Stimulated activated CD8-positive, alpha-beta memory T cell treated with anti-CD3 and anti-CD28 coated beads, Interleukin-7, amount 100 ng/mL, for 24 hours (primary cell): ENCODE measurements around the gene UBAC1.
"Not testable (repeated sequence)": the region's sequence is repeated elsewhere in the genome, so short reads cannot be mapped to it uniquely, and the experiment has no call there.

ENCODE experiments used
- DNase-seq: peaks from one replicate; pipeline ENCODE4 v3.0.0-alpha.2; 2020; ENCODE audit warnings: low read depth

UBAC1 gene

DNA sequence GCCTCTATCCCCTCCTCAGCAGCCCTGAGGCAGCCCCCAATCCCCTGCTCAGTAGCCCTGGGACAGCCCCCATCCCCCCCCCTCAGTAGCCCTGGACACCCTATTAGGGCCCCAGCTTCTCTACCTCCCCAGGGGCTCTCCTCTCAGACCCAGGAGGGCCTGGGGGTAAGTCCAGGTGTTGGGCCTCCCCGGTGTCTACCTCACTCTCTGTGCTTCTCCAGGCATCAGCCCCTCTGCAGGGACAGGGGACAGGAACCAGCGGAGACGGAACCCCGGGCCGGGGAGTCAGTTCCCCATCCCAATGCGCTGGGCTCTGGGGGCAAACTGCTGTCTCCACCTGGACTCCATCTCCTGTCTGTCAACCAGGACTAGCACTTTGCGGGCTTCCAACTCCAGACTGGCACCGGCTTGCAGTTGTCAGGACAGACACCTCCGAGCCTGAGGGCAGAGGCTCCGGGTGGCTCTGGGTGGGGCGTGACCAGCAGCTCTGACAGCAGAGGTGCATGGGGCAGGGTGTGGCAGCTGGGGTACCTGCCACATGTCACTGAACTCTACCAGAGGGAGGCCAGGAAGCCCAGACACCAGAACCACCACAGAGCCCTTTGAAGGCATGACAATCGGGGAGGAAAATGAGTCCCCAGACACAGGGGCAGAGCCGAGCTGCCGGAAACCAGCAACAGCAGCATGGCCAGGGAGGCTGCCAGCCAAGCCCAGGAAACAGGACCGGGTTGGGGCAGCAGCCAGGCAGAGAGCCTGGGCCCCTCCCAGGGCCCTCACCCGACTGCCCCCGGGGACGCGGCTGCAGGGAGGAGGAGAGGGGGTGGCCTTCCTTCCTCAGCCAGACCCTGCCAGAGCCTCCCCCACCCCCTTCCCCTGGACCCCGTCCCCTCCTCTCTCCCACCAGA lies 17.7 kb upstream of the UBAC1 start:
- no peak for DNase-seq

DNA sequence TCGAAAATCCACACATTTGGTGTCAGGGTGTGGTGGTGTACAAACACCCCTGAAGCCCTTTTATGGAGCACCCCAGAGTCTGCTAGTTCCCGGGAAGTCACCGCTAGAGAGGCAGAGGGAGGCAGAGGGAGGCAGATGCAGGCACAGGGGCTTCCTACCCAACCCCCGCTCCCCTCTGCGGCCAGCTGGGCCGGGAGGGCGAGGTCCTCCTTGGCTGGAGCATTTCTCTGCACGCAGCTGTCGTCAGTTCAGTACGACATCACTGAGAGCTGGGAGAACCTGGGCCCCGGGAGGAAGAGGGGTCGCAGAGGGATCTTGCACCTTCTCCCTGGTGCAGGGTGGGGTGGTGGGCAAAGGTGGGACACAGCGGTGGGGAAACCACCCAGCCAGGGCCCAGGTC lies 15.8 kb upstream of the UBAC1 start:
- no peak for DNase-seq

DNA sequence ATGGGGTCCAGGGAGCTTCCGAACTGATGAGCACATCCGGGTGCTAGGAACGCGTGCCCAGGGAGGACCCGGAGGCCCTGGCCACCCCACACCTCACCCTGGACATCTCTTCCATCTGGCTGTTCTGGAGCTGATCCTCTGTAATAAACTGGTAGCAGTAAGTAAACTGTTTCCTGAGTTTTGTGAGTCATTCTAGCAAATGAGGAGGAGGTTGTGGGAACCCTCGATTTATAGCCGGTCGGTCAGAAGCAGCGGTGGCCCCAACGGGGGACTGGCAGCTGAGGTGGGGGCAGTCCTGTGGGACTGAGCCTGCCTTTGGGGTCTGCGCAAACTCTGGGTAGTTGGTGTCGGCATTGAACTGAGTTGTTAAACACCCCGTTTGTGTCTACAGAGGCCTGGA lies 15.4 kb upstream of the UBAC1 start:
- no peak for DNase-seq

DNA sequence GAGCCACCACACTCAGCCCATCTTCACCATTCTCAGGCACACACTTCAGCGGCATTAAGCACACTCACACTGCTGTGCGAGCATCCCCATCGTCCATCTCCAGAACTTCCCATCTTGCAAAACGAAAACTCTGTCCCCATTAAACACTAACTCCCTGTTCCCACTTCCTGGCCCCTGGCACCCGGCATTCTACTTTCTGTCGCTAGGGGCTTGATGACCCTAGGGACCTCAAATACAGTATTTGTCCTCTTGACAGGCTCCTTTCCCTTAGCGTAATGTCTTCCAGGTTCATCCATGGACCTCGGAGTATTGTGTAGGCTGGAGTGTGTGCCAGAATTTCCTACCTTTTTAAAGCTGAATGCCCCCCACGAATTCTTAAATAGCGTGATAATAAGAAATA lies 14.7 kb upstream of the UBAC1 start:
- no peak for DNase-seq

DNA sequence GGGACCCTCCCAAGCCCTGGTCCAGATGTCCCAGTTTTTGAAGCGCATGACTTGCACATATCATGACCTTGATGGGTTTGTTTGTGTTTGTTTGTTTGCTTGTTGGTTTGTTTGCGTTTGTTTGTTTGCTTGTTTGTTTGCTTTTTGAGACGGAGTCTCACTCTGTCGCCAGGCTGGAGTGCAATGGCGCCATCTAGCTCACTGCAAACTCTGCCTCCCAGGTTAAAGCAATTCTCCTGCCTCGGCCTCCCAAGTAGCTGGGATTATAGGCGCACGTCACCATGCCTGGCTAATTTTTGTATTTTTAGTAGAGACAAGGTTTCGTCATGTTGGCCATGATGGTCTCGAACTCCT lies 13.0 kb upstream of the UBAC1 start:
- no peak for DNase-seq

DNA sequence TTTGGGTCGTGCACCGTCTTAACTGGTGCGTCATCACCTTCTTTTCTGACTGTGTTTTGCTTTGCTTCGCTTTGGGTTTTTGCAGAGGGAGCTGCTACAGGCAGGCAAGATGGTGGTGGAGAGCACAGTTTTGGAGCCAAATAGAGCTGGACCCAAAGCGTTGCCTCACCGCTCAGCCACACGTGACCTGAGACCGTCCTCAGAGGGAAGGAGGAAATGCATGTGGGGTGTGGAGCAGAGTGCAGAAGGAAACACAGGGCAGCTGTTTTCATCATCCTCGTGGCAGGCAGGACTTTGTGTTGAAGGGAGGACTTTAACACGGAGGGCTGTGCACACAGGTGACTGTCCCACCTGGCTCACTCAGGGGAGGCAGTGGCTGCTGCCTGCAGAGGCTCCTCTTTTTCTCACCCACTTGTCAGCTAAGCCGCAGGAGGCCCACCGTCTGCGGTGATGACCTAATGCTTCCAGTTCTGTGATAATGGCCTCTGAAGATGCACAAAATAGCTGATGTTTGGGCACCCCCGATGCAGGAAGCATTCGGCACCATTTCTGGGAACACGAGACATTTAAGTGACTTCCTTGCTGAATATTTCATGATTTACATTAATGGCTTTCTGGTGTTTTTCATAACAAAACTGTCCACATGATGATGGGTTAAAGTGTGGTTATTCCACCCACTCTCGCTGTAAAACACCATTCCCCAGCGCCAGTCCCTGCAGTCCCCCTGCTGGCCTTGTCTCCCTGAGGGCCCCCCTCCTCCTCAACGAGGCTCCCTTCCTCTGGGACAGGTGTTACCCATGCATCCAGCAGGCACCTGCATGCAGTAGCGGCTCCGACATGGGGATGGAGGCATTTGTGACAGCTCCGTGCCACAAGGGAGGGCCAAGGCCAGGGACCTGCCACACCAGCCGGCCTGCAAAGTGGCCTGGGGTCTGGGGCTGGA lies 12.4 kb upstream of the UBAC1 start:
- DNase-seq = no peak

DNA sequence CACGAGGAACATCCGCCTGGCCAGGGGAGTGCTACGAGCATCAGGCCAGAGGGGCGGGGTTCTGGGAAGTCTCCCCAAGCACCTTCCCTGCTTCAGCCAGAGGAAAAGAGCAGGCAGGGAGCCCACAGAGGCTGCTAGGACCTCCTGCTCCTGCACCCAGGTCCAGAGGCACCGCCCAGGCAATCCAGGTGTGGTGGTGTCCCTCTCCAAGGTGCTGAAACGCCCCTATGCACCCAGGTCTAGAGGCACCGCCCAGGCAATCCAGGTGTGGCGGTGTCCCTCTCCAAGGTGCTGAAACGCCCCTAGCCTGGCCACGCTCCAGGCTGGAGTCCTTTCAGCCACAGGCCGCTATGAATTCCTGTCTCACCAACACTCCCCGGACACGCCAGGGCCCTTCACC lies 10.7 kb upstream of the UBAC1 start:
- DNase-seq = no peak

DNA sequence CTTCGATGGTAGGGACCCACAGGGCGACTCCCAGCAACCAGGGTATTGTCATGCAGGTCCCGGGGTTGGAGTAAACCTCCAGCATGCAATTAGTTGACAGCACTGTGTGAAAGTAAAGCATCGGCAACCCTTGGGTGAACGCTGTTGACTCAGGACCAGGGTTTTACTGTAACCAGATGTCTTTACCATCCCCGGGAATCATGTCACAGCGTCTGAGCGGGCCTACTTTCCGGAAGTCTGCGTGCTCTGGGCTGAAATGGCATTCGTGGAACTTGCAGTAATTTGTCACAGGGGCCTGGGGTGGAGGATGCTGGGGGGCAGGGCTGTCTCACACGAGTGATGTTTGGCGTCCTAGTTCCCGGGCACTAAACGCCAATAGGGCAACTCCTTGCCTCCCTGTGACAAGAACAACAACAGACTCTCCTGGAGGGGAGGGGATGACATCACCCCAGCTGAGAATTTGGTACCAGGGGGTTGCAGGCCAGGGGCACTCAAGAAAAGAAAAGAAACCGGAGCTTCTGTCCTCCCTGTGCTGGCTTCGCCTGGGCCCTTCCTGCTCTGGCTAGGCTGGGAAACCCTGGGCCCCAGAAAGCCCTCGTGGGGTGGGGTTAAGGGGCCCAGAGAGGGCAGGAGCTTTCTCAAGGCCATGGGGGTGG lies 10.1 kb upstream of the UBAC1 start:
- DNase-seq = no peak

DNA sequence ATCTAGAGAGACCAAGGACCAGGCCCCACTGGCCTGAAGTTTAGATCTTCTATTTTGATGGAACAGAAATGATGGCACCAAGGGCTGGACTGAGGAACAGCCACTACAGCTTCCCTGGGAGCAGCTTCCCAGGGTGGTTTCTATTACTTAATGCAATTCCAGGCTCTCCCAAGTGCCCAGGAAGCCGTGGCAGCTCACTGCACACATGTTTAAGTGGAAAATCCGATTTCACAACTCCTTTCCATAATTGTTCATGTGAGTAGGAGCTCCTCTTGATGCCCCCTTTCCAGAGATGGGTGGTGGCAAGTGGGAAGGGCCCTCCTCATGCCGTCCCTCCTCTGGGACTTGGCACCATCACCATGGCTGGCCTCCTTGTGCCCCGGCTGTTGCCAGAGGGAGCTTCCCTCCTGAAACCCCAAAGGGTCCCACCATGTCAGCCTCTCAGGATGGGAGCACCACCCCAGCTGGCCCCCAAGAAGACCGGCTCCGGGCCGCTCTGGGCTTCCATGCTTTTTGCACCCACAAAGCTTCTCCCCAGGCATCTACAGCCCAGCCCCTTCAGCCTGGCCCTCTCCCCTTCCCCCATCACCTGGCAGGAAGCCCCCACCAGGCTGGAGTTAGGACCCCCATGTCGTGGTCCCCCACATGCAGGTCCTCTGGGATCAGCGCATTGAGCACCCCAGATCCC lies 9.1 kb upstream of the UBAC1 start:
- no peak for DNase-seq

DNA sequence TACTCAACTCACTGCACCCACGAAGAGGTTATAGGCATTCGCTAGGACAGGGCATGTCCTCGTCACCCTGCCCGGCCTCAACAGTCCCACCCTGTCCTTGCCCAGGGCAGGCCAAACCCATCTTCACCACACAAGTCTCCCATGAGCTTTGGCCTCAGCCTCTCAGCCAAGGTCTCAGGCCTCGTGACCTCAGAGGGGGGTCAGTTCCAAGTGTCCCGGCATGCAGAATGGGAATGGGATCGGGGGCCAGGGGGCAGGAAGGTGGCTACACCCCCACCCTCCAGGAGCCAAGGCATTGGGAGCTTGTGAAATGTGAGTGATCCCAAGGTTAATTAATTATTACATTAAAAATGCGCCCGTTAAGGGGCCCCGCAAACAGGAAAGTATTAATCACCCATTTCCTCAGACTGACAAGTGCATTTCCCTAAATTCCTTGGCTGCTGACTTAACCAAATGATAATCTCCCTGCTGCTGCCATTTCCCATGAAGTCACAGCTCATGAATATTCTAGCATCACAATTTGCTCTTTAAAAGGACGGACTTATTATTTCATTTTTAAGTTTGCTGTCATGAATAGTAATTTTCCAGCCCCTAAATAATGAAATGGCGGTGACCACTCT lies 8.0 kb upstream of the UBAC1 start:
- no peak for DNase-seq

DNA sequence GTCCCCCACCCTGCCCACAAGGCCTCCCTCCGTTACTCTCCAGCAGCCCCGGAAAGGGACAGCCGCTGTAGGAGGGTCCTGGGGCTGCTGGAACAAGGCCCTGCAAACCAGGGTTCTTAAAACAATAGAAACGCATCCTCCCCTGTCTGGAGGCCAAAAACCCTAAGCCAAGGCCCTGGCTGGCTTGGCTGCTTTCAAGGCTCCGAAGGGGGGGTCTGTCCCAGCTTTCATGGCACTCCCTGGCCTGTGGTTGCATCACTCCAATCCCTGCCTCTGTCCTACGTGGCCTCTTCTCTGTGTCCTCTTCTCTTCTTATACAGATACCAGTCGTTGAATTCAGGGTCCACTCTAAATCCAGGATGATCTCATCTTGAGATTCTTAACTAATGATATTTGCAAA lies 7.4 kb upstream of the UBAC1 start:
- no peak for DNase-seq

DNA sequence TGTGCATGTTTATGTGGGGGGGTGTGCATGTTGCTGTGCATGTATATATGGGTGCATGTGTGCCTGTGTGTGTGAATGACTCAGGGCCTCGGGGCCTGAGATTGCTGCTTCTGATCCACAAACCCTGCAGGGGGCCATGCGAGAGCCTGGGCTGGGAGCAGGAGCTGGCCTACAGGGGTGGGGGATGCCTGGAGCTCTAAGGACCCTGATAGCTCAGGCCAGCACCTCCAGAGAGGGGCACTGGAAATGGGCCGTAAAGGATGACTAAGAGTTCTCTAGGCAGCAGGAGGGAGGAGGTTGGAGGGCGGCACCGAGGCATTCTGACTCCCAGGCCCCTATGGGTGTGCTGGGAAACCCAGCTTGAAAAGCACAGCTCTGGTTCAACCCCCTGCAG lies 6.9 kb upstream of the UBAC1 start:
- no peak for DNase-seq

DNA sequence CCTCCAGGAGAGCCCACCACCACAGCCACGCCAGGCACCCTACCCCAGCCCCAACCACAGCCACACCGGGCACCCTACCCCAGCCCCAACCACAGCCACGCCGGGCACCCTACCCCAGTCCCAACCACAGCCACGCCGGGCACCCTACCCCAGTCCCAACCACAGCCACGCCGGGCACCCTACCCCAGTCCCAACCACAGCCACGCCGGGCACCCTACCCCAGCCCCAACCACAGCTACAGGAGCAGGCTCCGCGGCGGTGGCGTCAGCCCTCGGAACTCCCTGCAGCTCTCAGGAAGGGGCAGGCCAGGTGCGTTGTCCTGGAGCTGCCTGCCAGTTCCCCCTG lies 5.7 kb upstream of the UBAC1 start:
- not testable (repeated sequence) for DNase-seq

DNA sequence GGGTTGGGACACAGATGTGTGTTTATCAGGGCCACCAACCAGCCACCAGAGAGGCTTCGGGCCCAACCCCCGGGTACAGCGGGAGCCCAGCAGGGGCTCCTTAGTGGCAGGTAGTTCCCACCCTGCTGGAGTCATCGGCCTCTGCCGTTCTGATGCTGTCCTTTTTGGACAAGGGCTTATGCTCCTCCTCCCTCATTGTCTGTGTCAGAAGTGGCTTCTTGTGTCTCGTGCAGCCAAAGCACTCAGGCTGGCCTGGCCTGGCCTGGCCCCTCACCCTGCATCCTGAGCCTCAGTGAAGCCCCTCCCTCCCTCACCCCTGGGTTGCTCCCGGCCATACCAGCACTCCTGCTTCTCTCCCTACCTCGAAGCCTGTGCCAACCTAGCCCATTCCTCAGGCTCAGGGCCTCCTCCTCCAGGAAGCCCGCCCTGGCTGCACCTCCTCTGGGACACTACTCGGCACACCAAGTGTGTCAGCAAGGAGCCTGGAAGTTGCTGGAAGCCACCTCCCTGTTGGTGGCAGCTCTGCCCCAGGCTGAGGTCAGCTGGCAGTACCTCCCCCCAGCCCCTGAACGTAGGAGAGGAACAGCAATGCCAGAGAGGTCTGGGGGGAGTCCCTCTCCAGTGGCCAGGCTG lies 4.1 kb upstream of the UBAC1 start:
- DNase-seq = no peak

DNA sequence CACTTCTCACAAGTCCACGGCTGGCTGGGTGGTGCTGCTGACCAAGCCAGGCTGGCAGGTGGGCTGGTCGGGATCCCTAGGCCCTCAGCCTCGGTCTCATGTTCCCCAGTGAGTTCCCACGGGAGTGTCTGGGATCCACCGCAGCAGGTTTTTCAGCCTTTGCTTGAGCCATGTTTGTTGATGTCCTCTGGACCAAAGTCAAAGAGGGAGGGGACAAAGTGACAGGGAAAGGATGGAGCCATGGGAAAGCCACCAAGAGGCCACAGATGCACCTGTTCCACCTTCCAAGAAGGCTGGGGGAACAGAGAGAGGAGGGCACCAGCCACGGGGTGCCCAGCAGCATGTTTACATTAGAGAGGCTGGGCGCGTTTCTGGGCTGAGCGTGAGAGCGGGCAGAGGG lies 2.8 kb upstream of the UBAC1 start:
- no peak for DNase-seq

DNA sequence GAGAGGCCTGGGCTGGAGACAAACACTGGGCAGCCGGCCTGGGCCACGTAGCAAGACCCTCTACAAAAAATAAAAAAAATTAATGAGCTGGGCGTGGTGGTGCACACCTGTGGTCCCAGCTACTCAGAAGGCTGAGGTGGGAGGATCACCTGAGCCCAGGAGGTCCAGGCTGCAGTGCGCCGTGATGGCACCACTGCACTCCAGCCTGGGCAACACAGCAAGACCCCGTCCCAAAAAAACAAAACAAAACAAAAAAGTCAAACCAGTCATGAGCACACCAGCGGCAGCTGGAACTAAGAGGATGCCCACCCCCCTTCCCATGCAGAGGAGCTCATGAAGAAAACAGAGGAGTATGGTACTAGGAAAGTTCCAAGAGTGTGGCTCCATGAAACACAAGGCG lies 2.2 kb upstream of the UBAC1 start:
- DNase-seq = no peak

DNA sequence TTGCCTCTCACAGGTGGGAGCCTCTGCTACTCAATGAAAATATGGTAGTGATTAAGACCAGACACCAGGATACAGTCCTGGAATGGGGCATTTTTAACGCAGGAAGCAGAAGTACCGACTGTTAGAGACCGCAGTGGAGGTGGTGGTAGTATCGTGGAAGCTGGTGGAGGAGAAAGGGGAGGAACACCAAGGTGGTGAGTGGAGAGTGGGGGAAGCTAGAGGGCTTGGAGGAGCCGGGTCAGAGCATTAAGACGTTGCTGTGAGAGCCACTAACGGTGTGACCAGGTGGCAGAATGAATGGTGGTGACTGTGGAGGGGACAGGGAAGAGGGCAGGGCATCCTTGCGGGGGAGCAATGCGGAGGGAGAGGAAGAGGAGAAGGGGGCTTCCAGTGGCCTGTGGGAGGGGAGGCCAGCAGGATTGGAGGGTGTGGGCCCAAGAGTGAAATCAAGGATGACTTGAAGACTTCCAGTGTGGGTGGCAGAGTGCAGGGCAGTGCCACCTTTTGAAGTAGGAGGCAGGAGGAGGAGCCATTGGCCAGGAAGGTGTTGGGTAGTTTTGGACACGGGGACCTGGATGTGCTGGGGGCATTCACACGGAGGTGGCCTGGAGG lies 1.6 kb upstream of the UBAC1 start:
- no peak for DNase-seq

DNA sequence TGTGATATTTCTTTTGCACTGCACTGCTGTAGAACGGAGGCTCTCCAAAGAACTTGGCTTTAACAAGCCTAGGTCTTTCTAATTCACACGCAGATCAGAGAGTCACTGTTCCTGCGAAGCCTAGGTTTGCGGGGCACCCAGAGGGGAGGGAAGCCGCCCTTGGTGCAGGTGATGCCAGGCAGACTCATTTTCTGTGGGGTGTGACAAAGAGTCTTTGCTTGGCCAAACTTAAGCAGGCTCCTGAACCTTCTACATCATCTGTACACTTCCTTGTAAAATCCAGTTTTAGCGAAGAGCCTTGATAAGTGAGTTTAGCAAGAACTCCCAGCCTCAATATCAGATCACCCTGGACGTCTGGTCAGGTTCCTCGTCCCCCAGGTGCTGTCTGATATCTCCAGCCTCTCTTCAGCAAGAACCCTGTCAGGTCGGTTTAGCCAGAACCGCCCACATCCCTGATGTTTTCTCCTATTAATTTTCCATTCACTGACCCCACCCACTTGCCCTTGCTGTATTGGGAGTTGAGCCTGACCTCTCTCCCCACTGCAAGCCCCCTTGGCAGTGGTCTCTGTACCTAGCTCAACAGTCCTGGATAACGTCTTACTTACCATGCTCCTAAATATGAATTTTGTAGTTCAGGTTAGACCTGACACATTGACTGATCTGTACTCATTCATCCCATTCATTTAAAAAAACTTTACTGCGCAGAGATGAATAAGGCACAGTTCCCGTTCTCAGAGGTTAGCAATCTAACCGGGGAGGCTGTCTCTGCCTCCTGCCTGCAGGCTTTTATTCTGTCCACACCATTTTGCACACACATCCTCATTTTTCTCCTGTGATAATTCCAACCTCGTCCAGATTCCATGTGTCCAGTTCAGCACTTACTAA lies 880 bp upstream of the UBAC1 start:
- DNase-seq = no peak

DNA sequence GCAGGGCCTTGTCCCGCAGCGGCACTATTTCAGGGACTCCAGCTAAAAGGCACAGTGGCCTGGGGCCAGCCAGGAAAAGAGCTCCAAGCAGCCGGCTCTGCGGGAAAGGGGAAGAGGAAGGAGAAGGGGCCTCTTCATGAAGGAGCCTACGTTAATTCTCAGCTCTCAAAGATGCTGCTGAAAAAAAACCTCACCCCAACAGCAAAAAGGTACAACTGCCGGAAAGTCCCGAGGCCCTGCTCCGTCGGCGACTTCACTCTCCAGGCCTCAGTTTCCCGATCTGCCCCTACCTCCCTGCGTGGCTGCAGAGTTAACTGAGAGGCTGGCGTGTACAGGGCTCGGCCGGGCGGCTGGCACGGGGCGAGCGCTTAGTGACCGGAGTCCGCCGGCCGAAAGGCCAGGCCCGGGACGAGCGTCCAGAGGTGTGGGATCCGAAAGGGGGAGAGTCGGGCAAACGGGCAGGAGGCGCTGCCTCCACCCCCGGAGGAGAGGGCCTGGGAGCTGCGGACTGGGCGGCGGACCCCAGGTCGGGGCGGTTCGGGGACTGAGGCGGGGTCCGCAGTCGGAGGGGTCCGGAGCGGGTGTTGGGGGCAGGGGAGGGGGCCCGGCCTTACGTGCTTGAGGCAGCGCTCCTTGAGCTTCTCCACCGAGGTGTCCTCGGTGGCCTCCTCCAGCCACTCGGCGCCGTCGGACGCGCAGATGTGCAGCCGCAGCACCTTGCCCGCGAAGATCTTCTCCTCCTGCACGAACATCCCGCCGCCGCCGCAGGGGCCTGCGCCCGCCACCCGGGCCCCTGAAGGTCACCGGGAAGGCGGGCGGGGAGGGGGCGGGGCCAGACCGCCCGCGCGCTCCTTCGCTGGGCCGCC lies 529 bp downstream of the UBAC1 start:
- no peak for DNase-seq
